Panc1 (cell line): ENCODE data around the gene TYRO3. TPM values are rescaled to one million over a fixed set of nuclear protein-coding genes. Genes with fewer than 3 reads are reported as not detected.

Experiments used
- ATAC-seq: fragments of 200-7000 bp; cut with Tn5 transposase; 2 replicates; pipeline ENCODE4 v1.9.1; 2020; ENCODE audit warnings: mild to moderate bottlenecking, moderate library complexity
- BruUV-seq: library from RNA; stranded (reverse); fragments of 400-500 nt; replicated peaks from 2 replicates; lab custom pipeline; 2021; lab: Mats Ljungman, UMichigan
- CTCF ChIA-PET: fragments of 300-600 bp; sonication (Branson Sonifier 250); formaldehyde crosslinking; loops from one replicate; lab custom pipeline; 2022; ENCODE audit warnings: antibody characterized with exemption; lab: Charles Lee
- POLR2A ChIA-PET: fragments of 300-600 bp; sonication (Branson Sonifier 250); formaldehyde crosslinking; loops from one replicate; lab custom pipeline; 2022; ENCODE audit warnings: antibody characterized with exemption; lab: Charles Lee
- DNase-seq: peaks from one replicate; pipeline ENCODE4 v3.0.0-alpha.2; 2010; ENCODE audit warnings: low read depth, low spot score
- H3K27ac ChIP-seq: 2 replicates; pipeline ENCODE4 v1.5.1; 2011; ENCODE audit warnings: mild to moderate bottlenecking, low read length, inconsistent platforms
- H3K27me3 ChIP-seq: fragments of 200-500 bp; sonication (Bioruptor generic); 2 replicates; pipeline ENCODE4 v1.6.0; 2014; ENCODE audit warnings: low read length, inconsistent platforms; ENCODE audit not compliant: control insufficient read depth, insufficient read depth
- H3K36me3 ChIP-seq: fragments of 200-500 bp; sonication (Bioruptor generic); 2 replicates; pipeline ENCODE4 v1.5.1; 2014; ENCODE audit warnings: inconsistent platforms, mild to moderate bottlenecking, low read length, moderate library complexity; ENCODE audit not compliant: control insufficient read depth, insufficient read depth
- H3K4me1 ChIP-seq: 2 replicates; pipeline ENCODE4 v1.5.1; 2011; ENCODE audit warnings: inconsistent platforms, mild to moderate bottlenecking, low read length, moderate library complexity; ENCODE audit not compliant: control insufficient read depth, insufficient read depth
- H3K4me3 ChIP-seq, 2 experiments: 2 replicates each; pipeline ENCODE4 v1.5.1; 2011 to 2012; ENCODE audit warnings: low read depth in 2 of 2, low read length in 2 of 2, mild to moderate bottlenecking in 2 of 2, inconsistent platforms in 1 of 2, moderate library complexity in 1 of 2
- H3K9me3 ChIP-seq: fragments of 200-500 bp; sonication (Bioruptor generic); 2 replicates; pipeline ENCODE4 v1.5.1; 2014; ENCODE audit warnings: low read depth, mild to moderate bottlenecking, inconsistent platforms, low read length, moderate library complexity; ENCODE audit not compliant: control insufficient read depth, insufficient read depth
- POLR2AphosphoS5 ChIP-seq: IDR thresholded peaks from 2 replicates; pipeline ENCODE4 v1.6.1; 2012; ENCODE audit warnings: mild to moderate bottlenecking, low read depth, low read length, moderate library complexity
- SIN3A ChIP-seq: IDR thresholded peaks from 2 replicates; pipeline ENCODE4 v1.6.1; 2012; ENCODE audit warnings: low read depth, mild to moderate bottlenecking, low read length, moderate library complexity, borderline replicate concordance; ENCODE audit not compliant: insufficient read depth
- TCF7L2 ChIP-seq: IDR thresholded peaks from 2 replicates; pipeline ENCODE4 v1.6.1; 2011; ENCODE audit warnings: mild to moderate bottlenecking, low read depth, low read length, inconsistent platforms
- in situ Hi-C: cut with HindIII; loops from 2 replicates; pipeline ENCODE4 v1.10.0; 2016; ENCODE audit warnings: low sequenced_read_pairs, low pct_unique_long_range_greater_than_20kb
- intact Hi-C: fragments of 100-400 bp; cut with micrococcal nuclease; formaldehyde crosslinking; loops from one replicate; pipeline ENCODE4 v1.10.0; 2022; ENCODE audit not compliant: unreplicated experiment
- total RNA-seq: library from RNA; stranded (reverse); gene quantifications from one replicate; pipeline ENCODE4 v1.2.1, GENCODE V29; 2021; ENCODE audit not compliant: unreplicated experiment
- TF ChIP-seq, protein P1 (sequence below), 2 experiments: IDR thresholded peaks; 2 replicates each; pipeline ENCODE4 v1.6.1; 2011 to 2012; ENCODE audit warnings: low read depth in 2 of 2, control low read depth in 1 of 2, low read length in 1 of 2, mild to moderate bottlenecking in 1 of 2, moderate library complexity in 1 of 2; ENCODE audit not compliant: insufficient read depth in 1 of 2
- TF ChIP-seq, protein P2 (sequence below): fragments of 450-650 bp; IDR thresholded peaks from 2 replicates; pipeline ENCODE4 v1.5.1; 2017; ENCODE audit warnings: mild to moderate bottlenecking

Gene TYRO3
- total RNA-seq, 1 experiment from 2014 or later, result 41.7 TPM

DNA sequence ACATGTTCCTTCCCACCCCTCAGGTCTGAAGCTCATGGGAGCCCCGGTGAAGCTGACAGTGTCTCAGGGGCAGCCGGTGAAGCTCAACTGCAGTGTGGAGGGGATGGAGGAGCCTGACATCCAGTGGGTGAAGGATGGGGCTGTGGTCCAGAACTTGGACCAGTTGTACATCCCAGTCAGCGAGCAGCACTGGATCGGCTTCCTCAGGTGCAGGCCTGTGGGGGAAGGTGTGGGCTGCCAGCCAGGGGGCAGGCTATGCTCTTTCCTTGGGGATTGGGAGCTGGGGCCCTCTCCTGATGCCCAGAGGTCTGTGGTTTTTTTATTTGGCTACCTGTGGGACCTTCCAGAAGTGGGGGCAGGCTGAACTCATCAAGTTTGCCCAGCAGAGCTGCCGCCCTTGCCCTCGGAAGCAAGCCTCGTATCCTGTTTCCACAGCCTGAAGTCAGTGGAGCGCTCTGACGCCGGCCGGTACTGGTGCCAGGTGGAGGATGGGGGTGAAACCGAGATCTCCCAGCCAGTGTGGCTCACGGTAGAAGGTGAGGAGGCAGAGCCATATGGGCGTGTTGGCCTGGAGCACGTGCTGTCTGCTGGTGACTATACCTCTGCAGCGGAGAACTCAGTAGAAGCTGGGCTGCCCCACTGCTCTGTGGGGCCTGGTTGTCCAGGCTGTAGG lies 2.2 kb downstream of the TYRO3 start:
- Histone ChIP-seq H3K4me3 (no peak overlapping the region), H3K27ac (no peak overlapping the region), H3K9me3 (no peaks in the 10 kb centered on the region), H3K27me3 (no peaks in the 10 kb centered on the region), H3K36me3 (no peaks in the 10 kb centered on the region), H3K4me1 (peaks cover 16% of the 10 kb centered on the region)
- CTCF ChIA-PET, result interaction anchor here (0.6 to 1.1 kb wide), 2 partner anchors 43 to 250 kb away, joined by 3 to 4 read pairs; no protein-coding TSS in a partner anchor
- BruUV-seq, result no TSS peak
- DNase-seq (no peak), ATAC-seq (no peak)
- TF ChIP-seq, protein P1, sequence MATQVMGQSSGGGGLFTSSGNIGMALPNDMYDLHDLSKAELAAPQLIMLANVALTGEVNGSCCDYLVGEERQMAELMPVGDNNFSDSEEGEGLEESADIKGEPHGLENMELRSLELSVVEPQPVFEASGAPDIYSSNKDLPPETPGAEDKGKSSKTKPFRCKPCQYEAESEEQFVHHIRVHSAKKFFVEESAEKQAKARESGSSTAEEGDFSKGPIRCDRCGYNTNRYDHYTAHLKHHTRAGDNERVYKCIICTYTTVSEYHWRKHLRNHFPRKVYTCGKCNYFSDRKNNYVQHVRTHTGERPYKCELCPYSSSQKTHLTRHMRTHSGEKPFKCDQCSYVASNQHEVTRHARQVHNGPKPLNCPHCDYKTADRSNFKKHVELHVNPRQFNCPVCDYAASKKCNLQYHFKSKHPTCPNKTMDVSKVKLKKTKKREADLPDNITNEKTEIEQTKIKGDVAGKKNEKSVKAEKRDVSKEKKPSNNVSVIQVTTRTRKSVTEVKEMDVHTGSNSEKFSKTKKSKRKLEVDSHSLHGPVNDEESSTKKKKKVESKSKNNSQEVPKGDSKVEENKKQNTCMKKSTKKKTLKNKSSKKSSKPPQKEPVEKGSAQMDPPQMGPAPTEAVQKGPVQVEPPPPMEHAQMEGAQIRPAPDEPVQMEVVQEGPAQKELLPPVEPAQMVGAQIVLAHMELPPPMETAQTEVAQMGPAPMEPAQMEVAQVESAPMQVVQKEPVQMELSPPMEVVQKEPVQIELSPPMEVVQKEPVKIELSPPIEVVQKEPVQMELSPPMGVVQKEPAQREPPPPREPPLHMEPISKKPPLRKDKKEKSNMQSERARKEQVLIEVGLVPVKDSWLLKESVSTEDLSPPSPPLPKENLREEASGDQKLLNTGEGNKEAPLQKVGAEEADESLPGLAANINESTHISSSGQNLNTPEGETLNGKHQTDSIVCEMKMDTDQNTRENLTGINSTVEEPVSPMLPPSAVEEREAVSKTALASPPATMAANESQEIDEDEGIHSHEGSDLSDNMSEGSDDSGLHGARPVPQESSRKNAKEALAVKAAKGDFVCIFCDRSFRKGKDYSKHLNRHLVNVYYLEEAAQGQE (IDR thresholded peaks at IDR 0.05; ENCODE audit: insufficient read depth in 1 of 2, low read depth in 2 of 2, low read length in 1 of 2), result no peak
- no peak for TF ChIP-seq POLR2AphosphoS5
- TF ChIP-seq, protein P2, sequence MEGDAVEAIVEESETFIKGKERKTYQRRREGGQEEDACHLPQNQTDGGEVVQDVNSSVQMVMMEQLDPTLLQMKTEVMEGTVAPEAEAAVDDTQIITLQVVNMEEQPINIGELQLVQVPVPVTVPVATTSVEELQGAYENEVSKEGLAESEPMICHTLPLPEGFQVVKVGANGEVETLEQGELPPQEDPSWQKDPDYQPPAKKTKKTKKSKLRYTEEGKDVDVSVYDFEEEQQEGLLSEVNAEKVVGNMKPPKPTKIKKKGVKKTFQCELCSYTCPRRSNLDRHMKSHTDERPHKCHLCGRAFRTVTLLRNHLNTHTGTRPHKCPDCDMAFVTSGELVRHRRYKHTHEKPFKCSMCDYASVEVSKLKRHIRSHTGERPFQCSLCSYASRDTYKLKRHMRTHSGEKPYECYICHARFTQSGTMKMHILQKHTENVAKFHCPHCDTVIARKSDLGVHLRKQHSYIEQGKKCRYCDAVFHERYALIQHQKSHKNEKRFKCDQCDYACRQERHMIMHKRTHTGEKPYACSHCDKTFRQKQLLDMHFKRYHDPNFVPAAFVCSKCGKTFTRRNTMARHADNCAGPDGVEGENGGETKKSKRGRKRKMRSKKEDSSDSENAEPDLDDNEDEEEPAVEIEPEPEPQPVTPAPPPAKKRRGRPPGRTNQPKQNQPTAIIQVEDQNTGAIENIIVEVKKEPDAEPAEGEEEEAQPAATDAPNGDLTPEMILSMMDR, result no peak
- TF ChIP-seq SIN3A, result no peak
- TF ChIP-seq TCF7L2, result no peak
- POLR2A ChIA-PET, result no interaction called here
- in situ Hi-C loops, result no loop called here
- intact Hi-C loops, result no loop called here

DNA sequence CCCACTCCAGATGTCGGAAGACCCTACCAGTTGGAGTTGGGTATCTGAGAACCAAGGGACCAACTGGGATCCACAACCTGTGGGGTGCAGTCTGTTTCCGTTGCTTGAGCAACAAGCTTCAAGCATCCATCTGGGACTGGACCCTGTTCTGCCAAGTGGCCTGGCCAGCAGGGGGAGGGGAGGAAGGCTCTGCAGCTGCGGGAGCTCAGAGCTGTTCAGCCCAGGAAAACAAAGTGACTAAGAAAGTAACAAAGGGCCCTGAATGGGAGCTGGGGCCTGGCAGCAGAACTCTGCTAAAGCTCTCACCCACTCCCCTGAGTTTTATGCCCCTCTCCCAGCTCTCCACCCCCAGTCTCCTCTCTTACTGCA lies 2.7 kb downstream of the TYRO3 start:
- no TSS peak for BruUV-seq
- Histone ChIP-seq H3K36me3 (no peaks in the 10 kb centered on the region), H3K27ac (no peak overlapping the region), H3K27me3 (no peaks in the 10 kb centered on the region), H3K4me3 (no peak overlapping the region), H3K9me3 (no peaks in the 10 kb centered on the region), H3K4me1 (peaks cover 16% of the 10 kb centered on the region)
- ChIA-PET POLR2A (no interaction called here), CTCF (interaction anchor here (0.5 to 1.1 kb wide), 4 partner anchors 20 to 42 kb away, joined by 3 to 14 read pairs (median 4); no protein-coding TSS in a partner anchor)
- DNase-seq, result no peak
- in situ Hi-C loops, result no loop called here
- TF ChIP-seq SIN3A, result no peak
- ATAC-seq, result no peak
- intact Hi-C loops, result no loop called here

DNA sequence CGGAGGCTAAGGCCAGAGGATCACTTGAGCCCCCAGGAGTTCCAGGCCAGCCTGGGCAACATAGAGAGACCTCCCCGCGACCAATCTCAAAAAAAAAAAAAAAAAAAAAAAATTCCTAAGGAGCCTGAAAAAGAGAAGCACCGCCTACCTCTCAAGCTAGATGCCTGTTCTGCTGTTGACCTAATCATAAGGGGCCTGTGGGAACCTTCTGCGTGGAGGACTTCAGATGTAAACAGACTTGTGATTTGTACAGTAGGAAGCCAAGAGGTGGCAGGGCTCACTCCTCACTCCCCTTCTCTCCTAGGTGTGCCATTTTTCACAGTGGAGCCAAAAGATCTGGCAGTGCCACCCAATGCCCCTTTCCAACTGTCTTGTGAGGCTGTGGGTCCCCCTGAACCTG lies 3.2 kb downstream of the TYRO3 start:
- no peak for ATAC-seq
- no peak for TF ChIP-seq POLR2AphosphoS5
- no peaks in the 10 kb centered on the region for H3K27me3 ChIP-seq
- no TSS peak for BruUV-seq
- in situ Hi-C loops, result no loop called here
- intact Hi-C loops, result no loop called here
- no peak for DNase-seq
- no peak overlapping the region for H3K27ac ChIP-seq
- H3K36me3 ChIP-seq, result no peaks in the 10 kb centered on the region
- no peak overlapping the region for H3K4me3 ChIP-seq
- no peaks in the 10 kb centered on the region for H3K9me3 ChIP-seq
- POLR2A ChIA-PET, result interaction anchor here (0.6 kb wide), 1 partner anchor 96 kb away, joined by 6 read pairs; no protein-coding TSS in a partner anchor
- peaks cover 17% of the 10 kb centered on the region for H3K4me1 ChIP-seq
- CTCF ChIA-PET, result interaction anchor here (0.5 to 0.6 kb wide), 3 partner anchors 19 to 33 kb away, joined by 3 to 14 read pairs (median 3); no protein-coding TSS in a partner anchor
